HG03571 (cell line): ENCODE data around the gene ADAMTS17.

Experiments used
- ATAC-seq: cut with Tn5 transposase; IDR thresholded peaks from one replicate; pipeline ENCODE4 v1.9.1; 2021; ENCODE audit not compliant: unreplicated experiment

Gene ADAMTS17

GRCh38 chr15:100175406-100176114 is 166.2 kb downstream of the ADAMTS17 start:
- ATAC-seq = no peak

DNA sequence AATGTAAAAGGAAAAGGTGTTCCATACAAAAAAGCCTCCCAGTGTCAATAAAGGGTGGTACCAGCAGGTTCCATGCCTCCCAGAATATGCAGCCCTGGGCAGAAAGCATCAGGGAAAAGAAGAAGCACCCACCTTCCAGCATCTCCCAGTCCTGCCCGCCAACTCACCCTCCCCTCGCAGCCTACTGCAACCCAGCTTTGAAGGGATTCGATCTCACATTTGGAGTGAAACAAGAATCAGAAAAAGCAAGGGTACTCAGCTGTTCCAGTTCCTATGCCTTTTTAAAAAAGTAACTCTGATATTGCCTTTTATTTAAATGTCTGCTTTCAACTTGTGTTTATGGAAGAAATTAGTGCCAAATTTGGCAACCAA is 166.9 kb downstream of the ADAMTS17 start:
- no peak for ATAC-seq

- no peak for ATAC-seq
These were observed 167.4 kb downstream of the ADAMTS17 start for GRCh38 chr15:100174159-100174903.

DNA sequence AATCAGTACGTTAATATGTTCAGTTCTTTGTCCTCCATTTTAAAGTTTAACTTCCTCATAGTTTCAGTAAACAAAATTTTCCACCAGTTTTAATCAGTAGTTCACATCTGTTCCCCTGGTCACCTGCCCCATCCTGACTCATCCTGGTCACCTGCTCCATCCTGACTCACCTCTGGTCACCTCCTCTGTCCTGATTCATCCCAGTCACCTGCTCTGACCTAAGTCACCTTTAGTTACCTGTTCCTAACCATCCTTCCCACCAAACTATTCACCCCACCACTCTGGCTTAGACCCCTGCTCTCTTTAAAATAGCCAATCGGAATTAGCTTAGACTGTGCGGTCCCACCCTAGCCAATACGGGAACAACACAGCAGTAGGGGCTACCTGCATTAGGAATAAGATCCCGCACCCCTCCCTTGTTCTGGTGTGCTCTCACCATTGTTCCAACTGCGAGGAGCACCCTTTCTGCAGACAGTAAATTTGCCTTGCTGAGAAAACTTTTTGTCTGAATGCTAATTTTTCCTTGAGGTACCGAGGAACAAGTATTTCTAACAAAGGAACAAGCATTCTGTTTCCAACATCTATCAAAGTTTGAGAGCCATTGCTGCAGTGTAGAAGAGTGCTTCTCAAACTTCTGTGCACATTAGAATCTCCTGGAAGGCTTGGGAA is 169.3 kb downstream of the ADAMTS17 start:
- ATAC-seq = no peak

DNA sequence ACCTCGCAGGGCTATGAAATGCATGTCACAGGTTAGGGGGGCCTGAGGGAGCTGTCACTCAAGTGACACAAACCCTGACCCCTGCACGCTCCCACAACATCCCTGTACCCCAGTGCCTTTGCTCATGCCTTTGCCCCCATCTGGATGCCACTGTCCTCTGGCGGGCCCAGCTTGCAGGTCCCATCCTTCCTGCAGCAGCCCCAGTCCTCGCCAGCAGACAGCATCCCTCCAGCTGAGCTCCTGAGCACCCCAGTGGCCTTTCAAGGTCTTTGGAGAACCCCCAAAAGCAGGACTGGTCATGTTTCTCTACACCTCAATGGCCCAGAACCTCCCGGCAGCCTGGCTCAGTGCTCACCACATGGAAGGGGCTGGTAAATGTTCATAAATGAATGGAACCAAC is 170.4 kb downstream of the ADAMTS17 start:
- ATAC-seq = no peak

DNA sequence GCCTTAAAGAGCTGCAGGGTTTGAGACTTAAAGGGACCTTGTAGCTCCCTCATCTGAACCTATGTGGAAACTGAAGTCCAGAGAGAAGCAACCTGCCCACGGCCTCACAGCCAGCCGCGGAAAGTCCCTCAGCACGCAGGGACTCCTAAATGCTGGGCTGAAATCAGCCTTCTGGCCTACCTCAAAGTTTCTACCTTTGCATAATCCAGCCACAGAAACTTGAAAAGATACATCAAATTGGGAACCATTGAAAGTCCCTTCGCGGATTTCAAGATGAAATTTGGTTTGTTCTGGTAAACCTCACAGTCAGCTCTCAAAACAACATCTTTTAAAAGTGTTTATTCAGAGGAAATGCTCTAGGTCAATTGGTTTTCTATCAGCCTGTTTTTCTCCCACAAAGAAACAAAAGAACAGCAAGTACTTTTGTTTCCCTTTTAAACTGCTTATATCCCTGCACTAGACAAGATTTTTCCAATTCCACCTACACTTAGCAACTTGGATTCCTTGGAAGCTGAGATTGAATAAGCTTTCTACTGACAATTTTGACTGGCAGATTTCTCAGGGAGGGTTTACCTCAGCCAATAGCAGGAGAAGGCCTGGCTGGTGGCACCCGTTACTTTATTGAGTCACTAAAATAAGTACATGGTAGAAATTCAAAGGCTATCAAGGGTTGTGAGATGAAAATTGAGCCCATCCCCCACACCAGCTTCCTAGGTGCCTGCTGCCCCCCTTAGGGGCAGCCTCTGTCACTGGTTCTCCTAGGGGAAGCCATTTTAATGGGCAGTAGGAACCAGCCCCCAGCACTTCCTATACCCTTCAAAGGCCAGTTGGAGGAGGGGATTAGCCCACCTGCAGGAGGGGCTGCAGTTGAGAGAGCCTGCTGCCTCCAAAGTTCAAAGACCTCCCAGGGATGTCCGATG is 171.2 kb downstream of the ADAMTS17 start:
- ATAC-seq = peak; percentile 85

DNA sequence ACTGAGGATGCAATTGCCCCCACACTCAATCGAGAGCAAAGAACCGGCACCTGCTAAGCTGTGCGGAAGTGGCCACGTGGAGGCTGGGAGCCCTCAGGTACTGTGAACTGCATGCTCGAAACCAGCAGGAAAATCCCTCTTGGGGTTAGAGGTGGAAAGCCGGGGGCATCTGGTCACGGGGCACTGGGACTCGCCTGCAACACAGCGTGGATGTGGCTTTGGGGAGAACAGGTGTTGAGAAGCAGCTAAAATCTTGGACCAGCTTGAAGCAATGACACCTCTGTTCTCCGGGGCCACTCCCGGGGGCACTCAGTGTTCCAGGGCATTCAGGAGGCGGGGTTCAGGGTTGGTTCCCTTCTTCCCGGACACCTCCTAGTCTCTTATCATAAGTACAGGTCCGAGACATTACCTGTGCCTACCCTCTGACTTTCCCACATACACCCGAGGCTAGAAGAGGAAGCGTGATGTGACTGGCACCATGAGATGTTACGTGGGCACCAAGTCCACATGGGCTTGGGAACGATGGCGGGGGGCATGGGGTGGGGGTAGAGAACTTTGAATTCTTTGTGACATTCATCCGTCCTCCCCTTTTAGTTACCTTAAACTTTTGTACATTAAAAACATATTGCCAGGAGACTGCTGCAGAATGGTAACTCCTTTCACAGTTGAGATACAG is 172.0 kb downstream of the ADAMTS17 start:
- ATAC-seq = no peak

- no peak for ATAC-seq
These were observed 173.0 kb downstream of the ADAMTS17 start for GRCh38 chr15:100168787-100169186.

DNA sequence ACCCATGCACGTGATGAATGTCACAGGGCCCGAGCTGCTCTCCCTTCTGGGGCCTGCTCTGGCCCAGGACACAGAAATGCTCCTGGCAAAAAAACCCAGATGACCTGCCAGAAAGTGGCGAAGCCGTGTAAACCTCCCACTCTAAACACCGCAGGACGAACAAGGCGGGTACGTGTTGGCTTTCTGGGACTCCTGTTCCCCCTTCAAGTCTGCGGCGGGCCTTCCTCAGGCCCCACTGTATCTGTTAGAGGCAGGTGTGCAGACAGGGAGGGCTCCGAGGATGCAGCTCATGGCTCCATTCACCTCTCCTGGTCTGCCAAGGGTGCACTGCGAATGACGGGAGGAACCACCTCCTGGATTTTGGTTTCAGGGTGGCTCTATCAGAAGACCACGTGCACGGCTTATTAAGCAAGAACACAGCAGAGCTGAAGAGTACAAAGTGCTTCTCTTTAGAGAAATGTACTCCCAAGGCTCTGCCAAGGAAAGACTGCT is 173.8 kb downstream of the ADAMTS17 start:
- no peak for ATAC-seq

GRCh38 chr15:100166313-100166712 is 175.5 kb downstream of the ADAMTS17 start:
- no peak for ATAC-seq

DNA sequence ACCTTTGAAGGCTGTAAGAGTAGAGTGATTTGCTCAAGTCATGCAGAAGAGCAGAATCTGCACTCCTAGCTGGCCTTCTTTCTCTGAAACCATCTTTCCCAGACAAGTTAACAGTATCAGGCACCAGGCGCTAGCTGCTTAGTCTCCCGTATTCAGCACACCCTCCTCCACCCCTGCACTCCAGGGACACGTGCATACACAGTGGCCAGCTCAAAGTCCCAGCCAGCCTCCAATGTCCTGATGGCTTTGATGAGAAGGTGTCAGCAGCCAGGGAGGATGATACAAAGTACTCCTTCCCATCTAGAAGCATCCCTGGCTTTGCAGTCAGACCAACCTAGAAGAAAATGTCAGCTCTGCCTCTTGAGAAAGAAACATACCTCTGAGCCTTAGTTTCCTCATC is 177.8 kb downstream of the ADAMTS17 start:
- ATAC-seq = no peak

- no peak for ATAC-seq
These were observed 180.8 kb downstream of the ADAMTS17 start for GRCh38 chr15:100160953-100161352.

- ATAC-seq = no peak
These were observed 182.3 kb downstream of the ADAMTS17 start for GRCh38 chr15:100159436-100159835.

- ATAC-seq = no peak
These were observed 183.4 kb downstream of the ADAMTS17 start for GRCh38 chr15:100158356-100158755.

DNA sequence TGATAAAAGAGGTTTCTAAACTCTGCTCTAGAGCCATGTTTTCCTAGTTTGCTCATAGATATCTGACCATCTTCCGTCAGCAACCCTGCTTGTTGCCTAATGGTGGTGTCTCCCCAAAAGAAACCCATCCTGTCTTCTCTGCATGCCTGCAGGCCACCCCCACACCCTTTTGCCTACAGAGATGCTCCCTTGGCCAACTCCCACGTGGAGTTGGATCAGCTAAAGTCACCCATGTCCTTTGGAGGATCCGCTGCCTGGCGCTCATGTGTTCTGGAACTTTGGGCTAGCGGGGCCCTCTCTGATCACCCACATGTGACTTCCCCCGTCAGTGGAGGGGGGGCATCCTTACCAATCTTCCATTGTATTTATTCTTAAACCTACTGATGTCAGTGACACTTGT is 185.6 kb downstream of the ADAMTS17 start:
- ATAC-seq = no peak

DNA sequence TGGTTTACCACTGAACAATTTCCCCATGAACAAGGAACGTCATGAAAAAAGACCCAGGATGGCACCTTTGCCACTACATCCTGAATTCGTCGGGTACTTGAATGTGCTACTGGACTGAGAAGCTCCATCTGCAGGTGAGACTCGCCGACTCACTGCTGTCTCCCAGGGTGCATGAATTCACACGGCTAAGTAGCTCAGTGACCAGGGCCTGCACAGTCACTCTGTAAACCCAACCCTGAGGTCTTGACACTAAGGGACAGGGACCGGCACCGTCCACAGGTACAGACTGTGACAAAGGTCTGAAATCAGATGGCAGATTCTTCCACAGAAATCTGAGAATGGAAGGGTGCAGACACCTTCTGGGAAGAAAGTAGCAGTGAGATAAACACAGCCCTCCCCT is 187.4 kb downstream of the ADAMTS17 start:
- no peak for ATAC-seq

DNA sequence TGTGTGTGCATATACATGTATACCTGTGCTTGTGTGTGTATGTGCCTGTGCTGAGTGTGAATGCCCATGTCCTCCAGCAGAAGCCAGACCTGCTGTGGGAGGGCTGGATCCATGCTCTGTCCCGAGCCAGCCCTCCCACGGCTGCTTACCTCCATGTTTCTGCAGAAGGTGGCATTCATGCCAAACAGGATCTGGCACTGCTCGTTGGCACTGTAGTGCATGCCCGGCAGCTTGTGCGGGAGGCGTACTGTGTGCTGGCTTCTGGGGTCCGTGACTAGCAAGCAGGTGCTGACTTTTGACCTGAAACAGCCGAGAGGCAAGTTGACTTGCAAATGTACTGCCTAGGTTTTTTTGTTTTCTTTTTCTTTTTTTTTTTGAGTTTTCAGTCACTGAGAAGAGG is 189.3 kb downstream of the ADAMTS17 start:
- no peak for ATAC-seq

DNA sequence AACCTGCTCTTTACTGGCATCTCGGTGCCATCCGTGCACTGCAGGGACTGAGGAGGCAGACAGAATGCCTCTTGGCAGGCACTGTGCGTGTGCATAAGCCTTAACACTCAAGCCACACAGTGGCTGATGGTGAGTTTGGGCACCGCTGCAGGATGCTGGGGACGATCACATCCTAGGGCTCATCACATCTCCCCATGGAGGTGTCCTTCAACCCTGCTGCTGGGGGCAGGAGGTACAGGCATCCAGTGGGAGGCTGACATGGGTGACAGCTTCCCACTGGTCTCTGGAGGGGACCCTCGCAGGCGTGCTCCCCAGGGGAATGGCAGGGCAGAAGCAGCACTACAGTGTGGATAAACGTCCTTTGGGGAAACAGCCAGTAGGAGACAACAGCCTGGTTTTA is 190.9 kb downstream of the ADAMTS17 start:
- no peak for ATAC-seq

GRCh38 chr15:100147828-100148227 is 193.9 kb downstream of the ADAMTS17 start:
- no peak for ATAC-seq

- ATAC-seq = no peak
These were observed 198.4 kb downstream of the ADAMTS17 start for GRCh38 chr15:100143378-100143777.
